Measurements from ENCODE around the gene HNRNPL. TPM values are rescaled to one million over a fixed set of nuclear protein-coding genes. Genes with fewer than 3 reads are reported as not detected.

The HNRNPL gene
- total and polyA plus RNA-seq, 10 of the 15 experiments (the other 5 are each of a cell fraction or from before 2014, with no cell fraction given) = 32.5 to 512 (median 306) TPM

DNA sequence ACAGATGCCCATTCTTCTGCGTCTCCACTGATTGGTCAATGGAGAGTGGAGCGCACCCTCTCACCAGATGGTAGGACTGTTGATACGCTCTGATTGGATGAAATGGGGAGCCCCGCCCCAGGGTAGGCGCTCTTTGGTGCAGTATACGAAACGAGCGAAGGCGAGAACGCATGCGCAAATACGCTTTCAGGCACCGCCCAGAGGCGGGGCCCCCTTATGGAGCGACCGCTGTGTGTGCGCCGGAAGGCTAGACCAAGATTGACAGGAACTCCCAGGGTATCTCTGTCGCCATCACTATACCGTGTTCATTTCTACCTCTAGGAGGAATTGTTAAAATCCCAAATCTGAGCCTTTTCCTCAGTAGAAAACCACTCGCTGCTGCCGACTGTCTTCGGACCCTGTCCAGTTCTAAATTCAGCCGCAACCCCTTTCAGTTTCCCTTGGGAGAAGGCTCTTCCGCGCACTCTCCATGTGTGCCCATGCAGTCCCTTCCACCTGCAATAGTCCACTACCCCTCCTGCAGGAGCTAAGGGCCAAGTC lies 720 bp upstream of the HNRNPL start (continued):
- TF ChIP-seq, protein P1, sequence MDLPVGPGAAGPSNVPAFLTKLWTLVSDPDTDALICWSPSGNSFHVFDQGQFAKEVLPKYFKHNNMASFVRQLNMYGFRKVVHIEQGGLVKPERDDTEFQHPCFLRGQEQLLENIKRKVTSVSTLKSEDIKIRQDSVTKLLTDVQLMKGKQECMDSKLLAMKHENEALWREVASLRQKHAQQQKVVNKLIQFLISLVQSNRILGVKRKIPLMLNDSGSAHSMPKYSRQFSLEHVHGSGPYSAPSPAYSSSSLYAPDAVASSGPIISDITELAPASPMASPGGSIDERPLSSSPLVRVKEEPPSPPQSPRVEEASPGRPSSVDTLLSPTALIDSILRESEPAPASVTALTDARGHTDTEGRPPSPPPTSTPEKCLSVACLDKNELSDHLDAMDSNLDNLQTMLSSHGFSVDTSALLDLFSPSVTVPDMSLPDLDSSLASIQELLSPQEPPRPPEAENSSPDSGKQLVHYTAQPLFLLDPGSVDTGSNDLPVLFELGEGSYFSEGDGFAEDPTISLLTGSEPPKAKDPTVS (IDR thresholded peaks at IDR 0.05; ENCODE audit: low read depth, low read length) = no peak
- TF ChIP-seq CHD2 (IDR thresholded peaks at IDR 0.05; ENCODE audit: borderline replicate concordance, low read depth, low read length) (no peak), JUND (IDR thresholded peaks at IDR 0.05; ENCODE audit: low read depth, low read length) (no peak), NFXL1 (IDR thresholded peaks at IDR 0.05; ENCODE audit: borderline replicate concordance) (no peak), CTCF (IDR thresholded peaks at IDR 0.05 in 2 of 3, conservative IDR thresholded peaks at IDR 0.05 in 1 of 3; ENCODE audit: control insufficient read depth in 2 of 3, extremely low read depth in 1 of 3, insufficient read depth in 1 of 3, low read depth in 3 of 3, low read length in 3 of 3) (no peak), POLR2A (IDR thresholded peaks at IDR 0.05; ENCODE audit: low read depth, low read length) (peak; percentile 68; the same call in 1 of the 2 replicates), NR2C2 (IDR thresholded peaks at IDR 0.05; ENCODE audit: borderline replicate concordance, control insufficient read depth, insufficient read length, low read depth) (no peak), USF1 (IDR thresholded peaks at IDR 0.05; ENCODE audit: borderline replicate concordance, extremely low read length, insufficient read depth, low read depth, low read length) (no peak), KDM1A (IDR thresholded peaks at IDR 0.05; ENCODE audit: borderline replicate concordance) (no peak), ATF7 (IDR thresholded peaks at IDR 0.05; ENCODE audit: low read depth) (no peak), TAF1 (IDR thresholded peaks at IDR 0.05; ENCODE audit: borderline replicate concordance, low read depth, low read length) (peak; percentile 70; the same call in 1 of the 2 replicates), ZBED1 (IDR thresholded peaks at IDR 0.05; ENCODE audit: borderline replicate concordance) (0 out of 2 replicates have a peak, but pooled peaks have one; percentile 52), MEF2A (IDR thresholded peaks at IDR 0.05; ENCODE audit: insufficient read depth, low read depth, low read length) (0 out of 2 replicates have a peak, but pooled peaks have one; percentile 1), ZBTB40 (IDR thresholded peaks at IDR 0.05; ENCODE audit: borderline replicate concordance) (no peak; the same call in 1 of the 2 replicates), TCF7 (IDR thresholded peaks at IDR 0.05; ENCODE audit: borderline replicate concordance) (no peak), SREBF2 (IDR thresholded peaks at IDR 0.05; ENCODE audit: low read length) (0 out of 2 replicates have a peak, but pooled peaks have one; percentile 0), CREM (IDR thresholded peaks at IDR 0.05; ENCODE audit: low read depth) (no peak; the same call in 1 of the 2 replicates), CBX3 (IDR thresholded peaks at IDR 0.05; ENCODE audit: borderline replicate concordance, low read depth) (no peak), SIX5 (IDR thresholded peaks at IDR 0.05; ENCODE audit: low read depth, low read length, severe bottlenecking) (no peak), MTA3 (IDR thresholded peaks at IDR 0.05; ENCODE audit: borderline replicate concordance, low read length) (no peak)
- TF ChIP-seq, protein P2, sequence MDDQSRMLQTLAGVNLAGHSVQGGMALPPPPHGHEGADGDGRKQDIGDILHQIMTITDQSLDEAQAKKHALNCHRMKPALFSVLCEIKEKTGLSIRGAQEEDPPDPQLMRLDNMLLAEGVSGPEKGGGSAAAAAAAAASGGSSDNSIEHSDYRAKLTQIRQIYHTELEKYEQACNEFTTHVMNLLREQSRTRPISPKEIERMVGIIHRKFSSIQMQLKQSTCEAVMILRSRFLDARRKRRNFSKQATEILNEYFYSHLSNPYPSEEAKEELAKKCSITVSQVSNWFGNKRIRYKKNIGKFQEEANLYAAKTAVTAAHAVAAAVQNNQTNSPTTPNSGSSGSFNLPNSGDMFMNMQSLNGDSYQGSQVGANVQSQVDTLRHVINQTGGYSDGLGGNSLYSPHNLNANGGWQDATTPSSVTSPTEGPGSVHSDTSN (IDR thresholded peaks at IDR 0.05; ENCODE audit: insufficient replicate concordance, low read depth, low read length) = peak; percentile 73
